Activated CD4-positive, alpha-beta T cell treated with anti-CD3 and anti-CD28 coated beads, Interleukin-2, amount 50 U/mL, for 16 hours (primary cell): Measurements from ENCODE around the gene WIPI1.
"Not testable (repeated sequence)": the region's sequence is repeated elsewhere in the genome, so short reads cannot be mapped to it uniquely, and the experiment has no call there.

Experiments used
- DNase-seq: peaks from one replicate; pipeline ENCODE4 v3.0.0-alpha.2; 2020

Gene WIPI1

DNA sequence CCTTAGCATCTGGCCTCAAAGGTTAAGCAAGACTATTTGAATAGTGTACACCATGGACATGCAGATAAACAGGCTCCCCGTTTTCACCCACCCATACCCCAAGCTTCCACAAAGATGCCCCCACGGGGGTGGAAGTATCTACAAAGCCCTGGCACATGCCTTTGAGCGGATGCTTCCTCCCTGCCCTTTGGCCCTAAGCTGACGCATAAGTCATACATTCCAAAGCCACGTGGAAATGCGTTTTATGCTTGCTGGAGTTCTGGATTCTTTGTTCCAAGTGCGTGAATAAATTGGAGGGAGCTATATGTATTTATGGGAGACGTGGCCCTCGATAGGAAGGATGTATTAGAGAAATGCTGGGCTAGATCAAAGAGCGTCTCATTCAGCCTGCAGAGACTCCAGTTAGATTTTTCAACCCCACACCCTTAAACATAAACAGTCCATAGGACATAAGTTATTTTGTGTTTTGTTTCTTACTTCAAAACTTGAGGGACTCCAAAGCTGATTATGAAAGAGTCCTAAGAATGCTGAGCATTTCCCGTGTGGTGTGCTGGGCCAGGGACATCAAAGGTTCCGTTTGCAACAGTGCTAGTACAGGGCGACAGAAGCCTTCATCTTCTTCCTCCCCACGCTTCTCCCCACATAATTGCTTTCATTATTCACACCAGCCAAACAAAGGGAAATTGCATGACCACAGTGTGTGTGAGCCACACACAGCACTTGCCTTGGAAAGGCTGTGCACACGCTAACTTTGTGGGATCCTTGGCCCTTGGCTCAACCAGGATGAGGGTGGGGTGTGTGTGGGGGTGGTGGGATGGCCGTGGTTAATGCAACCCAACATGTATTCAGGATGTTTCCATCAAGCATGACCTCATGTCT, 73.6 kb downstream of the WIPI1 start:
- DNase-seq: peak; percentile 26

GRCh38 chr17:68383120-68383442, 74.2 kb downstream of the WIPI1 start:
- no peak for DNase-seq

DNA sequence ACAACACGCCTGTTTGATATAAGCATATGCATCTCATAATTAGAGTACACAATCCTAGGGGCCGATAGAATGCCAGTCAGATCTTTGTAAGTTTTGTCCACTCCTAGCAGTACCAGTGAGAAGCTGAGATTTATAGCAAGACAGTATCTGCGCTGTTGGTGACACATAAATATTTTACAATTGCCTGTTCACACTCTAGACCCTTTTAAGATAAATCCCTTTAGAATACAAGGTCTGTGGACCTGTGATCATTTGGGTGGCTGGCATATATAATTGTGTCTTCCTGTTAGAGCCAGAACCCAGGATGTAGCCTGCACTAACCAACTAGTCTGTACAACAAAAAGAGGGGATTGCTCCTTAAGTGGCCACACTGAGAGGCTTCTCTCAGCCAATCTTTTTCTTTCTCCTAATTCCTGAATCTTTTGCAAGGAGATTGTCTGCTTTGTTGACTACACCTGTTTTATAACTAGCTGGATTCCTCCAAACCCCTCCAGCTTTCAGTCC, 74.7 kb downstream of the WIPI1 start:
- no peak for DNase-seq

- peak; percentile 12 for DNase-seq
Measured at GRCh38 chr17:68381076-68381900, 76.0 kb downstream of the WIPI1 start.

GRCh38 chr17:68379692-68380677, 77.3 kb downstream of the WIPI1 start:
- no peak for DNase-seq

DNA sequence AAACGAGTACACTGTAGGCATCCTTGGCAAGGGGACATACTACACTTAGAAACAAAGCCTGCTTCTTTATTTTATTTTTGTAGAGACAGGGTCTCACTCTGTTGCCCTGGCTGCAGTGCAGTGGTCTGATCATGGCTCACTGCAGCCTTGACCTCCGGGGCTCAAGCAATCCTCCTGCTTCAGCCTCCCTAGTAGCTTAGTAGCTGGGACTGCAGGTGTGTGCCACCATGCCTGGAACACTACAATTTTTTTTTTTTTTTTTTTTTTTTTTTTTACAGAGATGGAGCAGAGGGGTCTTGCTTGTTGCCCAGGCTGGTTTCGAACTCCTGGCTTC, 78.2 kb downstream of the WIPI1 start:
- DNase-seq: no peak

GRCh38 chr17:68378268-68379176, 78.8 kb downstream of the WIPI1 start:
- no peak for DNase-seq

GRCh38 chr17:68377771-68378267, 79.5 kb downstream of the WIPI1 start:
- DNase-seq: no peak

DNA sequence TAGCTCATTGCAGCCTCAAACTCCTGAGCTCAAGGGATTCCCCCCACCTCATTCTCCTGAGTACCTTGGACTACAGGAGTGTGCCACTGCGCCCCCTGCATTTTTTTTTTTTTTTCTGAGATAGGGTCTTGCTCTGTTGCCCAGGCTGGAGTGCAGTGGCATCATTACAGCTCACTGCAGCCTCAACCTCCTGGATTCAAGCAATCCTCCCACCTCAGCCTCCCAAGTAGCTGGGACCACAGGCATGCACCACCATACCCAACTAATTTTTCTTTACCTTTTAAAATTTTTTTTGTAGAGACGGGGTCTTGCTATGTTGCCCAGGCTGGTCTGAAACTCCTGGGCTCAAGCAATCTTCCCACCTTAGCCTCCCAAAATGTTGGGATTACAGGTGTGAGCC, 81.1 kb downstream of the WIPI1 start:
- not testable (repeated sequence) for DNase-seq

DNA sequence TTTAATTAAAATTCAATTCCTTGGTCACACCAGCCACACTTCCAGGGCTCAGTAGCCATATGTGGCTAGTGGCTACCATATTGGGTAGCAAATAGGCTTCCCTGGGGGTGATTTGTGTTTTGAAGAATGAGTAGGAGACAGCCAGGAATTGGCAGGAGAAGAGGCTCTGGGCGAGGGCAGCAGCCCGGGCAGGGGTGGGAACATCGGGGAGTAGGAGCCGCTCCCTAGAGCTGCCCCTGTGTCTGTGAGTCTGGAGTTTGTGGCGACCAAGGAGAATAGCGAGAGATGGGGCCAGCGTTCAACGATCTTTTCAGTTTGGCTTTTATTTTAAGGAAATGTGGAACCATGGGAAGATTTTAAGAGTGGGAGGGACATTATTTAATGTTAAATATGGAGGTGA, 81.7 kb downstream of the WIPI1 start:
- DNase-seq: no peak
